OCI-LY1 (cell line): ENCODE results near the gene DISP2.

Source experiments
- H2AFZ ChIP-seq: fragments of 200-600 bp; sonication (generic), shearing (Covaris generic); 2 replicates; pipeline ENCODE4 v1.6.0; 2014; ENCODE audit warnings: antibody characterized with exemption, mild to moderate bottlenecking, low read length
- H3F3A ChIP-seq: fragments of 200-600 bp; sonication (generic), shearing (Covaris generic); 2 replicates; pipeline ENCODE4 v1.6.0; 2014; ENCODE audit warnings: mild to moderate bottlenecking, antibody characterized with exemption, low read length, moderate library complexity; ENCODE audit not compliant: insufficient read depth
- H3K27ac ChIP-seq: fragments of 200-600 bp; sonication (generic); 2 replicates; pipeline ENCODE4 v1.5.1; 2014; ENCODE audit warnings: low read length, mixed run types, mild to moderate bottlenecking, low read depth; ENCODE audit not compliant: poor library complexity, severe bottlenecking
- H3K27me3 ChIP-seq: fragments of 200-600 bp; sonication (generic); 2 replicates; pipeline ENCODE4 v1.6.0; 2014; ENCODE audit warnings: antibody characterized with exemption, mild to moderate bottlenecking, low read length, moderate library complexity; ENCODE audit not compliant: insufficient read depth
- H3K36me3 ChIP-seq: fragments of 200-600 bp; sonication (generic); 2 replicates; pipeline ENCODE4 v1.6.1; 2014; ENCODE audit warnings: mild to moderate bottlenecking, antibody characterized with exemption, low read length, moderate library complexity, mixed read lengths; ENCODE audit not compliant: insufficient read depth
- H3K4me1 ChIP-seq: fragments of 200-600 bp; sonication (generic); 2 replicates; pipeline ENCODE4 v1.5.1; 2014; ENCODE audit warnings: mild to moderate bottlenecking, low read length, moderate library complexity; ENCODE audit not compliant: insufficient read depth, severe bottlenecking
- H3K4me2 ChIP-seq: fragments of 200-600 bp; sonication (generic), shearing (Covaris generic); 2 replicates; pipeline ENCODE4 v1.6.1; 2014; ENCODE audit warnings: low read length
- H3K4me3 ChIP-seq: fragments of 200-600 bp; sonication (generic); 2 replicates; pipeline ENCODE4 v1.5.1; 2014; ENCODE audit warnings: low read length, low read depth, mild to moderate bottlenecking, mixed read lengths; ENCODE audit not compliant: poor library complexity, severe bottlenecking
- H3K79me2 ChIP-seq: fragments of 200-600 bp; shearing (Covaris generic); 2 replicates; pipeline ENCODE4 v1.6.1; 2016; ENCODE audit warnings: mixed run types, low read length, mixed read lengths; ENCODE audit not compliant: insufficient read depth
- H3K9ac ChIP-seq: fragments of 200-600 bp; sonication (generic), shearing (Covaris generic); 2 replicates; pipeline ENCODE4 v1.6.1; 2014; ENCODE audit warnings: mild to moderate bottlenecking, low read length, mixed read lengths
- H3K9me2 ChIP-seq: fragments of 200-600 bp; sonication (generic), shearing (Covaris generic); 2 replicates; pipeline ENCODE4 v1.6.1; 2014; ENCODE audit warnings: low read depth, mild to moderate bottlenecking, low read length, mixed read lengths
- H3K9me3 ChIP-seq: fragments of 200-600 bp; shearing (Covaris generic); 2 replicates; pipeline ENCODE4 v1.6.1; 2014; ENCODE audit warnings: low read length, mixed read lengths
- H4K20me1 ChIP-seq: fragments of 200-600 bp; sonication (generic), shearing (Covaris generic); 2 replicates; pipeline ENCODE4 v1.6.0; 2016; ENCODE audit warnings: mild to moderate bottlenecking, low read length; ENCODE audit not compliant: insufficient read depth
- EZH2 ChIP-seq: fragments of 200-600 bp; sonication (generic), shearing (Covaris generic); IDR thresholded peaks from 2 replicates; pipeline ENCODE4 v1.8.0; 2017; ENCODE audit warnings: borderline replicate concordance, mixed run types, mild to moderate bottlenecking, antibody characterized with exemption, low read length, moderate library complexity, mixed read lengths
- TF ChIP-seq, protein P1 (sequence below): fragments of 200-600 bp; sonication (generic), shearing (Covaris generic); IDR thresholded peaks from 2 replicates; pipeline ENCODE4 v1.5.1; 2017; ENCODE audit warnings: mild to moderate bottlenecking, antibody characterized with exemption, low read length, moderate library complexity, mixed read lengths

The DISP2 gene

DNA sequence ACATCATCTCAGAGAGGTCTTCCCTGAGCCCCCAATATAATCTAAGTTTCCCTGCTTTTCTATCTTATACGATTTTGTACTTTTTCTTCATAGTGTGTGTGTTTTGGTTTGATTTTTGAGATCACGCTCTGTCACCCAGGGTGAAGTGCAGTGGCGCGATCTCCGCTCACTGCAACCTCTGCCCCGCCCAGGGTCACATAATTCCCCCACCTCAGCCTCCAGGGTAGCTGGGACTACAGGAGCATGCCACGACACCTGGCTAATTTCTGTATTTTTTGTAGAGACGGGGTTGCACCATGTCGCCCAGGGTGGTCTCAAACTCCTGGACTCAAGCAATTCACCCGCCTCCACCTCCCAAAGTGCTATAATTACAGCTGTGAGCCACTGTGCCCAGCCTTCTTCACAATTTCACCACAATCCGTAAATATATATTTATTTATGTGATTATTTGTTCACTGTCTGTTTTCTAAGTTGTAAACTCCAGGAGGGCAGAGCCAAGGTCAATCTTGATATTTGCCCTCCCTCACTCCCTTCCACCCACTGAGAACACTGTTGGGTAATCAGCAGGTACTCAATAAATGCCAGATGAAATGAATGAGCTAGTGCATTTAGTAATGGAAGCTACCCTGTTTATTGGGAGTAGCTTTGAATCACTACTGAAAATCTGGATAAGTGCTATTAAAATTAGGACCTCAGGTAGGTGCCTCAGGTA is 24.0 kb downstream of the DISP2 start:
- Histone ChIP-seq H4K20me1 (no peaks in the 10 kb centered on the region), H3K9ac (no peak overlapping the region), H3K9me2 (no peaks in the 10 kb centered on the region), H3K27me3 (0 out of 2 replicates have a peak, but pooled peaks cover 2% of the 10 kb centered on the region), H3F3A (no peaks in the 10 kb centered on the region), H3K9me3 (no peaks in the 10 kb centered on the region), H3K79me2 (peaks cover 25% of the 10 kb centered on the region), H3K4me1 (peaks cover 16% of the 10 kb centered on the region), H2AFZ (peak overlapping the region; percentile 89; the same call in 1 of the 2 replicates), H3K36me3 (peaks cover 25% of the 10 kb centered on the region), H3K4me2 (peak overlapping the region; percentile 79; the same call in 1 of the 2 replicates), H3K27ac (no peak overlapping the region), H3K4me3 (peak overlapping the region; percentile 88)
- TF ChIP-seq, protein P1, sequence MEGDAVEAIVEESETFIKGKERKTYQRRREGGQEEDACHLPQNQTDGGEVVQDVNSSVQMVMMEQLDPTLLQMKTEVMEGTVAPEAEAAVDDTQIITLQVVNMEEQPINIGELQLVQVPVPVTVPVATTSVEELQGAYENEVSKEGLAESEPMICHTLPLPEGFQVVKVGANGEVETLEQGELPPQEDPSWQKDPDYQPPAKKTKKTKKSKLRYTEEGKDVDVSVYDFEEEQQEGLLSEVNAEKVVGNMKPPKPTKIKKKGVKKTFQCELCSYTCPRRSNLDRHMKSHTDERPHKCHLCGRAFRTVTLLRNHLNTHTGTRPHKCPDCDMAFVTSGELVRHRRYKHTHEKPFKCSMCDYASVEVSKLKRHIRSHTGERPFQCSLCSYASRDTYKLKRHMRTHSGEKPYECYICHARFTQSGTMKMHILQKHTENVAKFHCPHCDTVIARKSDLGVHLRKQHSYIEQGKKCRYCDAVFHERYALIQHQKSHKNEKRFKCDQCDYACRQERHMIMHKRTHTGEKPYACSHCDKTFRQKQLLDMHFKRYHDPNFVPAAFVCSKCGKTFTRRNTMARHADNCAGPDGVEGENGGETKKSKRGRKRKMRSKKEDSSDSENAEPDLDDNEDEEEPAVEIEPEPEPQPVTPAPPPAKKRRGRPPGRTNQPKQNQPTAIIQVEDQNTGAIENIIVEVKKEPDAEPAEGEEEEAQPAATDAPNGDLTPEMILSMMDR: no peak
- no peak for TF ChIP-seq EZH2

DNA sequence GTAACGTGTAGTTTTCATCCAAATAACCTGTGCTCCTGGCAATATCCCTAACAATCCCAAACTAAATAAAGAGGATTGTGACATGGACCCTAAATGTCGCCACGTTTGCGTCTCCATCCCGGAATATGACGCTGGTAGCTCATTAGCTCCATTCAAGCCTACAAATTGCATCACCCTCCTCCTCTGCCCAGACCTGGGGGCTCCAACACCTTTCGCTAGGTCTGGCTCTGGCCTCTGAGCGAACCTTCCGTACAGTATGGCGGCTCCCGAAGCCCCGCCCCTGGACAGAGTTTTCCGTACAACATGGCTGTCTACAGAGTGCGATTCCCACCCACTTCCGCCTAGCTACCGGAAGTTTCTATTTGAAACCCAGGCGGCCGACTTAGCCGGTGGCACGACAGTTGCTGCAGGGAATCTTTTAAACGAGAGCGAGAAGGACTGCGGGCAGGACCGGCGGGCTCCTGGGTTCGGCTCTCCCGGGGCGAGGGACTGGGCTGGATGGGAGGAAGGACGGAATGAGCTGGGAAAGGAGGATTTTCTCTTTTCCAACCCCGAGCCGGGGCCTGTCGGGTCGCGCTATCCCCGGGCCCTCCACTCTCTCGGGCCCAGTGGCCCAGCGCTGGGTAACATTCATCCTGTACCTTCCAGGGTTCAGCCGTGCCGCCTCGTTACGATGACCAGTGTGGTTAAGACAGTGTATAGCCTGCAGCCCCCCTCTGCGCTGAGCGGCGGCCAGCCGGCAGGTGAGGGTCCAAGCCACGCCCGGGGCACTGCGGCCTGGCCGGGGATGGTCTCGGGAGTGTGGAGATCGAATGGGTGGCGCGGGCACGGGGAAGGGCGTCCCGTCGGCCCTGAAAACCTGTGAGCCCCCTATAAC is 24.8 kb downstream of the DISP2 start, which contains the start of gene KNSTRN:
KNSTRN (plus strand) TSS at position 142 of the 877 bp plus-strand sequence; CDS start at position 257, 115 bp downstream.
- H3K27ac ChIP-seq: peak within 1 kb of the TSS; percentile 56
- TF ChIP-seq EZH2: no peak
- TF ChIP-seq, protein P1: no peak

DNA sequence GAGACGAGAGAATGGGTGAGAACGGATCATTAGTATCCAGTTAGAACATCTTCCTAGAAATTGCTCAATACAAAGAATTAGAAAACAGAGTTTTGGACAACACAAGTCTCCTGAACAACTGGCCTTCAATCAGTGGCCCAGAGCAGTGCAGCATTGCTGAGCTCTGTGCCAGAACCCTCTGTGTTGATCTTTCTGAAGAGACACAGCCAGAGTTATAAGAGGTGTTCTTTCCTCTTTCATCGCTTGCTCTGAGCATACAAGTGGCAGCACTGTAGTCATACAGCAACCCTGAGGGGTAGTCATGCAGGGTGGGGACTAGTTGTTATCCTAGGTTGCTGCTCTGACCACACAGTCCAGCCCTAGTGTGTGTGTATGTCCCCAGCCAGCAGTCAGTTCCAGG is 28.5 kb downstream of the DISP2 start:
- TF ChIP-seq, protein P1: no peak
- TF ChIP-seq EZH2: no peak
- no peak overlapping the region for H3K4me2 ChIP-seq
- no peaks in the 10 kb centered on the region for H4K20me1 ChIP-seq
- no peaks in the 10 kb centered on the region for H3K9me3 ChIP-seq
- H3K79me2 ChIP-seq: peaks cover 25% of the 10 kb centered on the region
- H3K36me3 ChIP-seq: peaks cover 70% of the 10 kb centered on the region
- no peak overlapping the region for H2AFZ ChIP-seq
- H3K27me3 ChIP-seq: no peaks in the 10 kb centered on the region
- H3K4me3 ChIP-seq: no peak overlapping the region
- no peaks in the 10 kb centered on the region for H3K9me2 ChIP-seq
- H3F3A ChIP-seq: no peaks in the 10 kb centered on the region
- no peak overlapping the region for H3K27ac ChIP-seq
- peaks cover 16% of the 10 kb centered on the region for H3K4me1 ChIP-seq
- H3K9ac ChIP-seq: no peak overlapping the region

More for the DNA sequence above, 24.8 kb downstream of the DISP2 start, which contains the start of gene KNSTRN:
- Histone ChIP-seq H3K79me2 (peaks cover 25% of the 10 kb centered on the region), H2AFZ (peak within 1 kb of the TSS; percentile 89; the same call in 1 of the 2 replicates), H3K4me2 (peak within 1 kb of the TSS; percentile 79), H3F3A (no peaks in the 10 kb centered on the region), H3K9ac (peak within 1 kb of the TSS; percentile 92), H3K36me3 (peaks cover 33% of the 10 kb centered on the region), H3K4me3 (peak within 1 kb of the TSS; percentile 88), H3K4me1 (peaks cover 16% of the 10 kb centered on the region), H3K9me2 (no peaks in the 10 kb centered on the region), H3K9me3 (no peaks in the 10 kb centered on the region), H4K20me1 (no peaks in the 10 kb centered on the region), H3K27me3 (no peaks in the 10 kb centered on the region)
